Progenitor cell of endocrine pancreas (in vitro differentiated cells): ENCODE data around the gene NRDC. TPM values are rescaled to one million over a fixed set of nuclear protein-coding genes. Genes with fewer than 3 reads are reported as not detected.

Source experiments
- DNase-seq: peaks from one replicate; pipeline ENCODE4 v3.0.0; 2021; ENCODE audit warnings: low spot score; ENCODE audit not compliant: unreplicated experiment
- H3K27ac Mint-ChIP-seq: 2 replicates; pipeline ENCODE4 v1.8.0; 2021; ENCODE audit warnings: mild to moderate bottlenecking, moderate library complexity, mixed read lengths
- H3K27me3 Mint-ChIP-seq: 2 replicates; pipeline ENCODE4 v1.8.0; 2021; ENCODE audit warnings: mixed read lengths
- H3K36me3 Mint-ChIP-seq: 2 replicates; pipeline ENCODE4 v1.8.0; 2022; ENCODE audit warnings: mixed read lengths; ENCODE audit not compliant: insufficient read depth
- H3K4me1 Mint-ChIP-seq: 2 replicates; pipeline ENCODE4 v1.8.0; 2021; ENCODE audit warnings: low read depth, mixed read lengths
- H3K4me3 Mint-ChIP-seq: 2 replicates; pipeline ENCODE4 v1.8.0; 2021; ENCODE audit warnings: low read depth, mild to moderate bottlenecking, moderate library complexity, mixed read lengths
- H3K9me3 Mint-ChIP-seq: 2 replicates; pipeline ENCODE4 v1.8.0; 2021; ENCODE audit warnings: low read depth, mixed read lengths
- CTCF ChIP-seq: fragments of 200-600 bp; sonication (generic); IDR thresholded peaks from one replicate; pipeline ENCODE4 v1.5.0; 2021; ENCODE audit warnings: antibody characterized with exemption, mild to moderate bottlenecking; ENCODE audit not compliant: unreplicated experiment
- total RNA-seq: library from RNA; stranded (reverse); gene quantifications from 2 replicates; pipeline ENCODE4 v1.2.1, GENCODE V29; 2021

Gene NRDC
- total RNA-seq, 1 donor from 2014 or later = 200 TPM

DNA sequence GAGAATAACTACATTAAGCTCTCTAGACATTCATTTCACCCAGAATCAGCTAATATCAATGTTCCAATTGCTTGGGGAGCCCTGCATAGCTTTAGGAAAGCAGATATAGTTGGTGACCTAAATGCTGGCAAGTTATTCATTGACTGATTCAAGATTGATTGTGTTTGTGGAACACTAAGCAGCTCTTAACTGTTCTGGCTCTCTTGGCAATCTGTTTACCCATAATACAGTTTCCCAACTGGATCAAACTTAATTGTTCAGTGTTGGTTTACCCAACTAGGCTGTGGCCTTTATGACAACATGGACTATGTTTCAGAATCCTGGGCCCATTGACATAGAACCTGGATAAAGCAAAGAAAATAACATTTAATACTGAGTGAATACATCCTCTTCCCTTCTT is 83.7 kb downstream of the NRDC start:
- Mint-ChIP-seq H3K36me3 (peaks cover 57% of the 10 kb centered on the region), H3K9me3 (peaks cover 3% of the 10 kb centered on the region), H3K27me3 (no peaks in the 10 kb centered on the region), H3K4me1 (peaks cover 45% of the 10 kb centered on the region), H3K4me3 (peak overlapping the region; percentile 15), H3K27ac (peak overlapping the region; percentile 89)
- no peak for DNase-seq
- no peak for TF ChIP-seq CTCF

DNA sequence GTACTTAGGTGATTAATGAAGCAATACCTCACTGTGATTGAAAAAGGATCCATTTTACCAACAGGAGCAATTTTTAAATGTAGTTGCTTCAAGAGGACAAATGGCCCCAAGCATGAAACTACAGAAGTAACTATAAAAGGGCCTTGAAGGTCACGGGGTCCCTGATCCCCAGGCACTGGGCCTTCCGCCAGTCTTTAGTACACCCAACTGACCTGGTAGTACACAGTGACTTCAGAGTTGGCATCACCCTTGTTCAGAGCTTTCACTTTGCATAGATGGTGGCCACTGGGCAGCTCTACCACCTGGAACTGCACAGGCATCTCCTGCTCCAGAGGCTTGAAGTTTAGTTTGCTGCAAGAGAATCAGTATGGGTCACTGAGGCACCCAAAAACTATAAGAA is 84.3 kb downstream of the NRDC start:
- no peak for DNase-seq
- no peak for TF ChIP-seq CTCF
- Mint-ChIP-seq H3K36me3 (peaks cover 63% of the 10 kb centered on the region), H3K27ac (peak overlapping the region; percentile 89), H3K4me3 (no peak overlapping the region), H3K4me1 (peaks cover 45% of the 10 kb centered on the region), H3K27me3 (no peaks in the 10 kb centered on the region), H3K9me3 (peaks cover 3% of the 10 kb centered on the region)

- Mint-ChIP-seq H3K27me3 (no peaks in the 10 kb centered on the region), H3K36me3 (peaks cover 67% of the 10 kb centered on the region), H3K4me1 (peaks cover 45% of the 10 kb centered on the region), H3K4me3 (no peak overlapping the region), H3K9me3 (peaks cover 3% of the 10 kb centered on the region), H3K27ac (peak overlapping the region; percentile 26)
- no peak for TF ChIP-seq CTCF
- no peak for DNase-seq
Measured at GRCh38 chr1:51792864-51793263, 85.7 kb downstream of the NRDC start.

DNA sequence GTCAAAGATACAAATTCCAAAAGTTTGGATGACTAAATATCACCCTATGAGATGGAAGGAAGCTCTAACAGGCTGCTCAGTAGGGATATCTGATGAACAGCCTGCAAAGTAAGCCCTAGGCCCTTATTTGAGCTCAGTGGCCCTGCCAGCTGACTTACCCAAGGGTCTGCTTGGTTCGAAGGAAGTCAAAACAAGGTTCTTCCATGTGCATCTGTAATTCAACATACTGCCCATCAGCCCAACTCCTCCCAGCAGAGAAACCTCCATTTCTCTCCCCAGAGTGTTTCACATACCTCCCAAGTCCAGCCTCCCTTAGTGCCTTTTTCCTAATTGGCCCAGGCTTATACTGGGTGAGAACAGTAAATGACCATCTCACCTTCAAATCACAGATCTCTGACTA is 86.6 kb downstream of the NRDC start:
- peaks cover 43% of the 10 kb centered on the region for H3K4me1 Mint-ChIP-seq
- peak overlapping the region; percentile 63 for H3K27ac Mint-ChIP-seq
- peaks cover 63% of the 10 kb centered on the region for H3K36me3 Mint-ChIP-seq

DNA sequence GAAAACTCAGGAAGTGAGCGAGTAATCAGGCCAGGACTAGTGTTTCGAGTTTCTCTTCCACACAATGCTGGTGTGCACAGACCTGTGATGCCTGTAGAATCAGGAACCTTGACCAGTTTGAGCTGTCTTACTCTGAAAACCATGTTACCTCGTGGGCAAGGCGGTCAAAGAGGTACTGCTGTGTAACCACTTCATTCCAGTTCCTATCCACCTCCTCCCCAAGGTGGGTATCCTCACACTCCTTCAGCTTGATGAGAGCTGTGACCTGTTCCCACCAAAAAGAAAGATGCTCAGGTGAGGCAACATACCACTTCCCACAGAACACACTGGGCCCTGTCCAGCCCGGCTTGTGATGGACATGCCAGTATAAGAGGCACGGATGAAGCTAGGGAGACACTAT is 88.1 kb downstream of the NRDC start:
- Mint-ChIP-seq H3K27ac (peak overlapping the region; percentile 23), H3K4me3 (no peak overlapping the region), H3K27me3 (no peaks in the 10 kb centered on the region), H3K9me3 (no peaks in the 10 kb centered on the region), H3K4me1 (peaks cover 40% of the 10 kb centered on the region), H3K36me3 (peaks cover 72% of the 10 kb centered on the region)
- TF ChIP-seq CTCF = no peak
- DNase-seq = no peak

More for the DNA sequence above, 86.6 kb downstream of the NRDC start:
- TF ChIP-seq CTCF = no peak
- H3K4me3 Mint-ChIP-seq = no peak overlapping the region
- no peaks in the 10 kb centered on the region for H3K27me3 Mint-ChIP-seq
- DNase-seq = no peak
- H3K9me3 Mint-ChIP-seq = no peaks in the 10 kb centered on the region
